Psoas muscle (tissue), 8 donors: ENCODE results near the gene FOS. TPM values are rescaled to one million over a fixed set of nuclear protein-coding genes. Genes with fewer than 3 reads are reported as not detected.

Source experiments
- ATAC-seq, 4 donors: fragments of 200-7000 bp; cut with Tn5 transposase; one replicate each; pipeline ENCODE4 v1.9.1; 2020; ENCODE audit warnings: moderate library complexity in 3 of 4, mild to moderate bottlenecking in 2 of 4
- DNase-seq, 2 donors: peaks; one replicate each; pipeline ENCODE4 v3.0.0-alpha.2; 2020
- H3K27ac ChIP-seq: fragments of 200-600 bp; one replicate; pipeline ENCODE4 v1.8.0; 2022
- H3K27me3 ChIP-seq, 3 donors: fragments of 200-600 bp in 1 of 3; one replicate each; pipeline versions ENCODE4 v1.6.1 to v1.8.0; 2013 to 2022; ENCODE audit warnings: low read length in 2 of 3, mild to moderate bottlenecking in 2 of 3, moderate library complexity in 1 of 3; ENCODE audit not compliant: insufficient read depth in 3 of 3
- H3K36me3 ChIP-seq, 2 donors: fragments of 200-600 bp in 1 of 2; one replicate each; pipeline versions ENCODE4 v1.6.1 to v1.8.0; 2013 to 2022; ENCODE audit warnings: low read depth in 1 of 2, mild to moderate bottlenecking in 1 of 2, moderate library complexity in 1 of 2; ENCODE audit not compliant: insufficient read depth in 1 of 2
- H3K4me1 ChIP-seq: fragments of 200-600 bp; one replicate; pipeline ENCODE4 v1.8.0; 2022
- H3K4me3 ChIP-seq: fragments of 200-600 bp; one replicate; pipeline ENCODE4 v1.8.0; 2022; ENCODE audit warnings: mild to moderate bottlenecking
- H3K9me3 ChIP-seq: fragments of 200-600 bp; one replicate; pipeline ENCODE4 v1.8.0; 2022
- CTCF ChIP-seq: fragments of 200-600 bp; IDR thresholded peaks from one replicate; pipeline ENCODE4 v1.8.0; 2022; ENCODE audit warnings: antibody characterized with exemption
- WGBS, 3 donors: extraction: QIAGEN DNeasy Blood & Tissue Kit; methylation state at CpG; one replicate each; pipeline versions ENCODE4 v1.1.6 to v1.1.7; 2013; 5-methylcytosine and 5-hydroxymethylcytosine counted together
- intact Hi-C, 2 donors: fragments of 100-400 bp; cut with DNase I; formaldehyde crosslinking; loops; one replicate each; pipeline versions ENCODE4 v1.11.0 to v1.14.2; 2022
- polyA plus RNA-seq, 3 donors: library from polyadenylated mRNA; stranded (reverse); fragments of 200-250 nt; gene quantifications; one replicate each; pipeline ENCODE4 v1.2.3, GENCODE V29; 2013
- total RNA-seq, 4 donors: library from RNA; stranded (reverse); fragmentation: NEBNext Ultra II Directional in 2 of 4; extraction: Animal tissue kit (Norgen Biotek cat#: 25700) in 2 of 4; gene quantifications; one replicate each; pipeline versions ENCODE4 v1.2.1 to v1.2.4, GENCODE V29; 2021 to 2023
- donor health status: healthy with polysubstance abuse.
- donor health status: DM: no; HTN: no; CAD: no; lungs with moderate emphysema.
- donor health status: Bipolar disorder and iron deficiency.
- donor health status: healthy.
- donor health status: DM: yes; HTN: yes; CAD: no.
- donor health status: DM: no; HTN: no; CAD: no.
- donor health status: DM: no; HTN: no; CAD: no.
- donor health status: DM: yes; HTN: yes; CAD: no.

The FOS gene
- total and polyA plus RNA-seq, 7 donors = 15.5 to 279 (median 51.0) TPM

DNA sequence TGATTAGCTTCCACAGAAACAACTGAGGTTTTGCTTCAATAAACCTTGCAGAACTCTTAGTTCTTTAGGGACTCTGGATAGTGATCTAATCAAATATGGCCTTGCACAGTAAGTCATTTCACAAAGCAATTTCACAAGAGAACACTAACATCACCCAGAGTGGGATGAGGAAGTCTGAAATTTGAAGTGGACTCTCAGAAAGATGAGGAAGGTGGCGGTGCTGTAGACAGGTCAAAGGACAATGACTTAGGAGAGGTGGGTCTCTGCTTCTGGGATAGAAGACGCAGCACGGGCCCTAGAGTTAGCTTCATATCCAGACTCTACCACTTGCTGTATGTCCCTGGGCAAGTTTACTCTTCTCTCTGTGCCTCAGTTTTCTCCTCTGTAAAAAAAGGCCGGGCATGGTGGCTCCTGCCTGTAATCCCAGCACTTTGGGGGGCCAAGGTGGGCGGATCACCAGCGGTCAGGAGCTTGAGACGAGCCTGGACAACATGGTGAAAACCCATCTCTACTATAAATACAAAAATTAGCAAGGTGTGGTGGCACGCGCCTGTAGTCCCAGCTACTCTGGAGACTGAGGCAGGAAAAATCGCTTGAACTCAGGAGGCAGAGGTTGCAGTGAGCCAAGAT, 18.9 kb downstream of the FOS start:
- H3K9me3 ChIP-seq = no peaks in the 10 kb centered on the region
- intact Hi-C loops = loop anchor here (5.0 to 10.0 kb wide), 2 partner anchors 53 to 60 kb away; no protein-coding TSS in a partner anchor
- no peaks in the 10 kb centered on the region for H3K27me3 ChIP-seq
- H3K4me3 ChIP-seq = no peak overlapping the region
- H3K36me3 ChIP-seq = no peaks in the 10 kb centered on the region
- no peak for DNase-seq
- no peak for TF ChIP-seq CTCF
- ATAC-seq = no peak
- H3K27ac ChIP-seq = no peak overlapping the region
- peaks cover 10% of the 10 kb centered on the region for H3K4me1 ChIP-seq
- WGBS, 3 donors = 93 to 94% (median 94%) methylated on average over 10 of the region's 10 CpGs

- no peaks in the 10 kb centered on the region for H3K9me3 ChIP-seq
- no peaks in the 10 kb centered on the region for H3K36me3 ChIP-seq
- 74 to 77% (median 75%) methylated on average over 9 of the region's 9 CpGs for WGBS, 3 donors
- no peaks in the 10 kb centered on the region for H3K27me3 ChIP-seq
- peak overlapping the region; percentile 23 for H3K27ac ChIP-seq
- DNase-seq = peak; percentile 69 to 76
- peaks cover 10% of the 10 kb centered on the region for H3K4me1 ChIP-seq
- TF ChIP-seq CTCF = no peak
- ATAC-seq = no peak
- H3K4me3 ChIP-seq = no peak overlapping the region
- intact Hi-C loops = loop anchor here (5.0 to 10.0 kb wide), 2 partner anchors 54 to 61 kb away; no protein-coding TSS in a partner anchor
Measured at GRCh38 chr14:75298187-75298965, 19.7 kb downstream of the FOS start.

GRCh38 chr14:75299059-75299458, 20.4 kb downstream of the FOS start:
- ATAC-seq (no peak), DNase-seq (peak; percentile 46 to 61)
- 66 to 79% (median 68%) methylated on average over 8 of the region's 8 CpGs for WGBS, 3 donors
- H3K4me3 ChIP-seq = no peak overlapping the region
- intact Hi-C loops = loop anchor here (5.0 to 10.0 kb wide), 2 partner anchors 54 to 62 kb away; no protein-coding TSS in a partner anchor
- H3K9me3 ChIP-seq = no peaks in the 10 kb centered on the region
- H3K27me3 ChIP-seq = no peaks in the 10 kb centered on the region
- peak overlapping the region; percentile 23 for H3K27ac ChIP-seq
- no peaks in the 10 kb centered on the region for H3K36me3 ChIP-seq
- H3K4me1 ChIP-seq = peaks cover 10% of the 10 kb centered on the region
- no peak for TF ChIP-seq CTCF

DNA sequence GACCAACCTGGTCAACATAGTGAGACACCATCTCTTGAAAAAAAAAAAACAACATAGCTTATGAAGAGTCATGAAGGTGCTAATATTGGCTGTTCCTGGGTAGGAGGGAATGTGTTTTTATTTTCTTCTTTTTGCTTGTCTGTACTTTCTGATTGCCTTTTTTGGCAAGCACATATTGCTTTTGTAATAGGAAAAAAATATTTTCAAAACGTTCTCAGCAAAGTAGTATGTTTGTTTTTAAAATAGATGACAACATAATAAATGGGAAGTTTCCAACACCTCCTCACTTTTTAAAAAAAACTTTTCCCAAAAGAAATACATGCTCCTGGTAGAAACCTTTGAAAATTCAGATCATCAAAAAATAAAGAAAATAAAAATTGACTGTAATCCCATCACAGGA, 20.9 kb downstream of the FOS start:
- no peak for TF ChIP-seq CTCF
- peak overlapping the region; percentile 16 for H3K27ac ChIP-seq
- intact Hi-C loops = loop anchor here (5.0 to 10.0 kb wide), 2 partner anchors 55 to 62 kb away; no protein-coding TSS in a partner anchor
- DNase-seq (no peak), ATAC-seq (no peak)
- peaks cover 10% of the 10 kb centered on the region for H3K4me1 ChIP-seq
- H3K27me3 ChIP-seq = no peaks in the 10 kb centered on the region
- WGBS, 3 donors = 17 to 38% (median 19%) methylated on average over 1 of the region's 1 CpG
- H3K9me3 ChIP-seq = no peaks in the 10 kb centered on the region
- H3K4me3 ChIP-seq = no peak overlapping the region
- H3K36me3 ChIP-seq = no peaks in the 10 kb centered on the region
